Endothelial cell of umbilical vein (primary cell): ENCODE data around the gene SHROOM2. TPM values are rescaled to one million over a fixed set of nuclear protein-coding genes. Genes with fewer than 3 reads are reported as not detected.
A peak's percentile ranks its signal among the peaks of the same experiment; 100 is the strongest.
"Not testable (repeated sequence)": the region's sequence is repeated elsewhere in the genome, so short reads cannot be mapped to it uniquely, and the experiment has no call there.

Source experiments
- BruUV-seq: library from RNA; stranded (reverse); fragments of 400-500 nt; replicated peaks from 2 replicates; lab custom pipeline; 2021; lab: Mats Ljungman, UMichigan
- CTCF ChIA-PET: fragments of 300-600, 350-600 bp; sonication (Branson Sonifier 250); formaldehyde crosslinking; loops from one replicate; lab custom pipeline; 2021; ENCODE audit warnings: antibody characterized with exemption, inconsistent platforms; lab: Charles Lee
- POLR2A ChIA-PET: fragments of 300-600, 350-600 bp; sonication (Branson Sonifier 250); formaldehyde crosslinking; loops from one replicate; lab custom pipeline; 2021; ENCODE audit warnings: antibody characterized with exemption, inconsistent platforms; lab: Charles Lee
- DNase-seq: peaks from one replicate; pipeline ENCODE4 v3.0.0-alpha.2; 2011; ENCODE audit warnings: low read depth, low spot score
- FAIRE-seq: peaks from 2 replicates; lab custom pipeline; 2011; peaks lifted over from hg19 to GRCh38; lab: Jason Lieb, UNC
- H2AFZ ChIP-seq: 2 replicates; pipeline ENCODE4 v1.6.0; 2012; ENCODE audit warnings: low read depth, low read length, control low read depth, inconsistent platforms
- H3K27ac ChIP-seq: 2 replicates; pipeline ENCODE4 v1.5.1; 2011; ENCODE audit warnings: low read depth, mild to moderate bottlenecking, control low read depth, low read length, moderate library complexity; ENCODE audit not compliant: insufficient read depth
- H3K27me3 ChIP-seq, 2 experiments: 2 replicates each; pipeline versions ENCODE4 v1.6.0 to v1.6.1; 2011; ENCODE audit warnings: low read length in 2 of 2, mixed read lengths in 1 of 2; ENCODE audit not compliant: control insufficient read depth in 2 of 2, insufficient read depth in 2 of 2
- H3K36me3 ChIP-seq, 2 experiments: 2 replicates in 1 of 2; 3 replicates in 1 of 2; pipeline ENCODE4 v1.5.1; 2011; ENCODE audit warnings: low read length in 2 of 2, mild to moderate bottlenecking in 1 of 2, moderate library complexity in 1 of 2; ENCODE audit not compliant: control insufficient read depth in 2 of 2, insufficient read depth in 2 of 2; ENCODE audit errors: extremely low read depth in 1 of 2
- H3K4me1 ChIP-seq: 3 replicates; pipeline ENCODE4 v1.5.1; 2011; ENCODE audit warnings: mild to moderate bottlenecking, low read length; ENCODE audit not compliant: control insufficient read depth, insufficient read depth; ENCODE audit errors: extremely low read depth
- H3K4me2 ChIP-seq: 2 replicates; pipeline ENCODE4 v1.6.1; 2011; ENCODE audit warnings: low read length, control low read depth, mixed read lengths; ENCODE audit not compliant: insufficient read depth
- H3K4me3 ChIP-seq, 3 experiments: fragments of 200-600 bp in 1 of 3; sonication (generic), shearing (Covaris generic) in 1 of 3; replicated peaks in 1 of 3; 2 replicates each; pipeline ENCODE4 v1.5.1; 2011 to 2016; ENCODE audit warnings: control low read depth in 3 of 3, low read length in 3 of 3, mild to moderate bottlenecking in 2 of 3, inconsistent platforms in 1 of 3, low read depth in 1 of 3, moderate library complexity in 1 of 3; ENCODE audit not compliant: insufficient read depth in 1 of 3
- H3K79me2 ChIP-seq: 2 replicates; pipeline ENCODE4 v1.6.0; 2012; ENCODE audit warnings: low read length, inconsistent platforms; ENCODE audit not compliant: control insufficient read depth, insufficient read depth
- H3K9ac ChIP-seq: replicated peaks from 2 replicates; pipeline ENCODE3; 2011; ENCODE audit warnings: low read length, control low read depth; ENCODE audit not compliant: insufficient read depth; ENCODE audit errors: extremely low read depth
- H3K9me1 ChIP-seq: replicated peaks from 3 replicates; pipeline ENCODE4 v1.6.0; 2011; ENCODE audit warnings: mild to moderate bottlenecking, low read length; ENCODE audit not compliant: control insufficient read depth, insufficient read depth; ENCODE audit errors: extremely low read depth
- H3K9me3 ChIP-seq: replicated peaks from 2 replicates; pipeline ENCODE4 v1.5.1; 2012; ENCODE audit warnings: low read length, inconsistent platforms; ENCODE audit not compliant: control insufficient read depth, insufficient read depth
- H4K20me1 ChIP-seq: replicated peaks from 2 replicates; pipeline ENCODE3; 2011; ENCODE audit warnings: mild to moderate bottlenecking, low read length; ENCODE audit not compliant: control insufficient read depth, insufficient read depth; ENCODE audit errors: extremely low read depth
- CTCF ChIP-seq, 2 donors: IDR thresholded peaks; 1 replicate in 1 of 2; 2 replicates in 1 of 2; pipeline ENCODE4 v1.5.1; 2011; ENCODE audit warnings: low read length in 2 of 2, mild to moderate bottlenecking in 2 of 2, moderate library complexity in 2 of 2, control low read depth in 1 of 2, inconsistent platforms in 1 of 2, low read depth in 1 of 2; ENCODE audit not compliant: insufficient read depth in 1 of 2; ENCODE audit errors: extremely low read depth in 1 of 2
- EZH2 ChIP-seq: IDR thresholded peaks from 2 replicates; pipeline ENCODE4 v1.6.1; 2012; ENCODE audit warnings: borderline replicate concordance, low read depth, mild to moderate bottlenecking, moderate library complexity, low read length, inconsistent platforms; ENCODE audit not compliant: severe bottlenecking
- FOS ChIP-seq: IDR thresholded peaks from 2 replicates; pipeline ENCODE4 v1.6.1; 2011; ENCODE audit warnings: mild to moderate bottlenecking, low read length, moderate library complexity, borderline replicate concordance; ENCODE audit not compliant: insufficient read depth
- GATA2 ChIP-seq: IDR thresholded peaks from 2 replicates; pipeline ENCODE4 v1.7.0; 2011; ENCODE audit warnings: low read depth, mild to moderate bottlenecking, moderate library complexity, mixed read lengths, low read length; ENCODE audit not compliant: insufficient read length, insufficient read depth
- JUN ChIP-seq: IDR thresholded peaks from 2 replicates; pipeline ENCODE4 v1.6.1; 2011; ENCODE audit warnings: borderline replicate concordance, low read depth; ENCODE audit not compliant: insufficient read length, insufficient read depth
- MAX ChIP-seq: IDR thresholded peaks from 2 replicates; pipeline ENCODE4 v1.6.1; 2011; ENCODE audit not compliant: insufficient read depth, insufficient read length
- MYC ChIP-seq: IDR thresholded peaks from one replicate; pipeline ENCODE4 v1.6.1; 2011; ENCODE audit warnings: mild to moderate bottlenecking, low read depth, low read length
- POLR2A ChIP-seq: IDR thresholded peaks from 2 replicates; pipeline ENCODE4 v1.6.1; 2012; ENCODE audit warnings: low read depth, mild to moderate bottlenecking, control low read depth, low read length
- POLR2AphosphoS5 ChIP-seq: IDR thresholded peaks from 2 replicates; pipeline ENCODE4 v1.6.1; 2012; ENCODE audit warnings: low read depth, mild to moderate bottlenecking, control low read depth, low read length, moderate library complexity; ENCODE audit not compliant: insufficient read depth
- dilution Hi-C: fragments of 300-500 bp; cut with MboI; formaldehyde crosslinking; loops from one replicate; pipeline ENCODE4 v1.15.0; 2019; ENCODE audit warnings: low sequenced_read_pairs; ENCODE audit not compliant: extremely low pct_ligation_motif_present
- intact Hi-C: fragments of 100-400 bp; cut with micrococcal nuclease; formaldehyde crosslinking; loops from one replicate; pipeline ENCODE4 v1.10.0; 2022
- polyA plus RNA-seq, 4 experiments: library from polyadenylated mRNA; depleted of rRNA in 3 of 4; stranded (reverse) in 3 of 4; unstranded in 1 of 4; fragments of >200 nt; gene quantifications; 2 replicates each; pipeline versions ENCODE4 v1.2.1 to v1.2.3, GENCODE V29; 2011 to 2012; ENCODE audit warnings: missing spikeins in 1 of 4
- total RNA-seq: library from RNA; stranded (reverse); gene quantifications from 2 replicates; pipeline ENCODE4 v1.2.3, GENCODE V29; 2021

Gene SHROOM2
- total and polyA plus RNA-seq, 2 donors (not counting 3 experiments of a cell fraction or from before 2014, with no cell fraction given) = 3.7 to 11.8 TPM

- H2AFZ ChIP-seq = peak overlapping the region; percentile 72
- BruUV-seq = no TSS peak
- no peaks in the 10 kb centered on the region for H4K20me1 ChIP-seq
- TF ChIP-seq POLR2AphosphoS5 (no peak), POLR2A (no peak), EZH2 (no peak), JUN (no peak), CTCF (IDR thresholded peaks at IDR 0.05; ENCODE audit: extremely low read depth in 1 of 2, insufficient read depth in 1 of 2, low read depth in 1 of 2, low read length in 2 of 2) (no peak), FOS (no peak), MYC (no peak), MAX (no peak), GATA2 (no peak)
- ChIA-PET POLR2A (no interaction called here), CTCF (interaction anchor here (1.4 kb wide), 1 partner anchor 22 kb away, joined by 3 read pairs; no protein-coding TSS in a partner anchor)
- peaks cover 25% of the 10 kb centered on the region for H3K4me1 ChIP-seq
- H3K9me1 ChIP-seq = no peaks in the 10 kb centered on the region
- H3K36me3 ChIP-seq = no peaks in the 10 kb centered on the region
- H3K27ac ChIP-seq = no peak overlapping the region
- dilution Hi-C loops (no loop called here), intact Hi-C loops (no loop called here)
- H3K79me2 ChIP-seq = no peaks in the 10 kb centered on the region
- no peak overlapping the region for H3K4me3 ChIP-seq
- H3K27me3 ChIP-seq = no peaks in the 10 kb centered on the region
- FAIRE-seq (peak; percentile 86), DNase-seq (peak; percentile 43)
- no peak overlapping the region for H3K9ac ChIP-seq
- H3K9me3 ChIP-seq = no peaks in the 10 kb centered on the region
- H3K4me2 ChIP-seq = no peak overlapping the region
Observed at GRCh38 chrX:9767375-9767774, 18.9 kb upstream of the SHROOM2 start.

GRCh38 chrX:9768321-9768839, 17.8 kb upstream of the SHROOM2 start:
- H4K20me1 ChIP-seq, dilution Hi-C loops, POLR2A ChIA-PET, DNase-seq, H3K4me3 ChIP-seq, H3K9me1 ChIP-seq, H3K27me3 ChIP-seq, H3K9me3 ChIP-seq, H3K36me3 ChIP-seq, intact Hi-C loops, H3K4me2 ChIP-seq, H3K27ac ChIP-seq, H2AFZ ChIP-seq, H3K79me2 ChIP-seq, BruUV-seq, H3K9ac ChIP-seq: not testable (repeated sequence)
- peak; percentile 70 for FAIRE-seq
- CTCF ChIA-PET = interaction anchor here (0.5 to 1.4 kb wide), 3 partner anchors 8 to 21 kb away, joined by 3 to 5 read pairs (median 3); no protein-coding TSS in a partner anchor
- peaks cover 25% of the 10 kb centered on the region for H3K4me1 ChIP-seq
